ENCODE results near the gene HUS1B.
"Not testable (repeated sequence)": the region's sequence is repeated elsewhere in the genome, so short reads cannot be mapped to it uniquely, and the experiment has no call there.

The HUS1B gene

DNA sequence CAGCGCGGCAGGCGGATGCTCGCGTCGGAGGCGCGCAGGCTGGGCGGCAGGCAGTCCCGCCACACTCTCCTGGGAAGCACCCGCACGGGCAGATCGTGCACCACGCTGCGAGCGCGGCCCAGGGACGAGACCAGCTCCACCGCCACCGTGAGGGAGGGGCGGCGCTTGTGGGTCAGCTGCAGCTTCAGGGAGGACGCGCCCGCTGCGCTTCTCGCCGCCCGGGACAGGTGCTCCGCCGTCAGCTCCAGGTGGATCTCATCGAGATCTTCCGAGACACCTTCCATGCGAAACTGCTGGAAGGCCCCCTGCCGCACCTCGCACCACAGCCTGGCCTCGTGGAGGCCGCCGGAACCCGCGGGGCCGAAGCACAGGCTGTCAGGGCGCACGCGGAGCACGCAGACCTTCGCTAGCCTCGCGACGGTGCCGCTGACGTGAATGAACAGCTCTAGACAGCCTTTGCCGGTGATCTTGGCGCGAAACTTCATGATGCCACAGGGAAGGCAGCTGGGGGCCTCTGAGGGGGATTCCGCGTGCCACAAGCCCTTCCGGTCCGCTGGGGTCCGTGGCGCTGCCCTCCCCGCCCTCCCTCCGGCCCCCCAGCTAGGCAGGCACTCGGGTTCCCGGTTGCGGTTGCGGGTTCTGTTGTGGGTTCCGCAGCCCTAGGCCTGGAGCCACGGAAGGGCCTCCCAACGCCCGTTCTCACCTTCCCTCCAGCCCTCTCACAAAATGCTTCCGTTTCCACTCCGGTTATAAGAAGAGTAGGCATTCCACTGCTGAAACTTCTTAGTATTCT is at the start of gene HUS1B:
TSS of gene HUS1B (minus strand) at position 641 of the 793 bp plus-strand sequence. CDS start at position 485, 156 bp downstream.
- DNase-seq: no peak

DNA sequence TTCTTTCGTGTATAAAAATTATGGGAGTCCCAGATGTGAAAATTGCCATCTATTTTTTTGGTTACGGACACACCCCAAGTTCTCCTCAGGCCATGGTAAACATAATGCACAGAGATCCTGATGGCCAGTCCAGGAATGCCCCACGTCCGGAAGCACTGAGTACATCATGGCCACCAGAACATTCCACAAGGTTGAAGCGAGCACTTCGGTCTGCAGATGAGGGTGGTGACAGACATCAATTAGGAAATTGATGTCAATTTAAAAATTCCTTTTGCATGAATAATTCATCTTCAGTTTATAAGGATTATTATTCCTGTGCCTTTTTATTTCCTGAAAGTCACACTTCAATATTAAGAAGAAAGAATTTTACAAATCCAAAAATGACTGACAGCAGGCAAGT is 49.2 kb upstream of the HUS1B start:
- DNase-seq: no peak

DNA sequence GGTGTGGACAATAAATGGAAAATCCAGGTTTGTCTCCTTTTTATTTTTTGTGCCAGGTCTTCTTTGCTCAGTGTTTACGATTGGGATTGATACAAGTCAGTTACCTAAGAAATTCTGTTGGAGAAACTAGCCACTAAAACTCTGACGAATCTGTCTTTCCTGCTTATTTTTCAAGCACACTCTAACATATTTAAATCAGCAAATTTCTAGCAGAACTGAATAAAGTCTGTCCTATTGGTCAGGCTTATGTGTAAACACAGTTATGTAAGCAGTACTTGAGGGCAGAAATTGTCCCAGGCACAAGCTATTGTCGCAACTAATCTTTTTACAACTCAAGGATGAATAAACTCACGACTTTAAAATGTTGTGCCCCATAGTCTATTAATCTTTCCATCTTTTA is 48.1 kb upstream of the HUS1B start:
- DNase-seq: no peak

GRCh38 chr6:704046-704445 is 47.1 kb upstream of the HUS1B start:
- no peak for DNase-seq

DNA sequence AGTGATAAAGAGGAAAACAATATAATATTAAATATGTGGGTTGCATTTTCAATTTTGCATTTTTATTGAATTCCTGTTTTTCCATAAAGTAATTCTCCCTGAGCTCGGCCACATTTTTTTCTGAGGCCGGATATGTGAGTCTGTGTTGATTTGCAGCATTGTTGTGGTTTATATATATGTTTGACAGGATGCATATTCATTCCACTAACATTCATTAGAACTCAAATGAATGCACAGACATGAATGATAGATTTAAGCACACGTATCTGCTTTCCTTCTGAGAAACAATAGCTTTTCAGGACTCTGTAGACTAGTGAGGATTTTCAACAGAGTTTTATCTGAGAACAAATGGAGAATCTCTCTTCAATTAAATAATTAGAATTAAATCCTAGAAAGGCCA is 46.7 kb upstream of the HUS1B start:
- DNase-seq: no peak

- DNase-seq: no peak
Observed at GRCh38 chr6:701700-702479, 45.0 kb upstream of the HUS1B start.

DNA sequence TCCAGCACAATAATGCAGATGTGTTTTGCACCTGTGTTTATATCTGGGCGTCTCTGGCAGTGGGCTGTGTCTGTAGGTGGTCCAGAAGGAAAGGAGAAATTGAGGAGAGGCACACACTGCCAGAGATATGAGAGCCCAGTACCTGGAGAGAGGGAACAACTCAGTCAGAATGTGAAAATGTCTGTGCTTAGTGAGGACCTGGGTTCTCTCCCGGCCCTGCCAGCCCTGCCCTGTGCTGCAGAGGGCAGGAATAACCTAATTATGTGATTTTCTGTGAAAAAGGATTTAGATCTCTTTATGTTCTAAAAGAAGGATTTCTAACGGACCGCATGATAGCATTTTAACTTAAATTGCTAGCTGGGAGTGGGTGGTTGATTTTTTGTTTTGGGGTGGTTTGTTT is 44.3 kb upstream of the HUS1B start:
- DNase-seq: no peak

GRCh38 chr6:700490-700889 is 43.6 kb upstream of the HUS1B start:
- no peak for DNase-seq

DNA sequence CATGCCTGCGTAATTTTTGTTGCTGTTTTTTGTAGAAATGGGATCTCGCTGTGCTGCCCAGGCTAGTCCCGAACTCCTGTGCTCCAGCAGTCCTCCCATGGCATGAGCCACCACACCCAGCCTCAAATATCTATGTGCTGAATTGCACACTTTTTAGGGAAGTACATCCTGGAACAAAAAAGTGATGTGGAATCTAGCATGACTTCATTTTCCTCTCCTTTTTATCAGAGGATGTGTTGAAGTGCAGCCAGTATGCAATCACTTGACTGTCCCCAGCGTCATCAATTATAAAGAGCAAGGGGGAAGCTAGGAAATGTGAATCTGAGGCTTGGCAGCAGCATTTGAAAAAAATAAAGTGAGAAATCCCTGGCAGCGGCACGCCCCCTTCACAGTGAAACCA is 42.4 kb upstream of the HUS1B start:
- no peak for DNase-seq

DNA sequence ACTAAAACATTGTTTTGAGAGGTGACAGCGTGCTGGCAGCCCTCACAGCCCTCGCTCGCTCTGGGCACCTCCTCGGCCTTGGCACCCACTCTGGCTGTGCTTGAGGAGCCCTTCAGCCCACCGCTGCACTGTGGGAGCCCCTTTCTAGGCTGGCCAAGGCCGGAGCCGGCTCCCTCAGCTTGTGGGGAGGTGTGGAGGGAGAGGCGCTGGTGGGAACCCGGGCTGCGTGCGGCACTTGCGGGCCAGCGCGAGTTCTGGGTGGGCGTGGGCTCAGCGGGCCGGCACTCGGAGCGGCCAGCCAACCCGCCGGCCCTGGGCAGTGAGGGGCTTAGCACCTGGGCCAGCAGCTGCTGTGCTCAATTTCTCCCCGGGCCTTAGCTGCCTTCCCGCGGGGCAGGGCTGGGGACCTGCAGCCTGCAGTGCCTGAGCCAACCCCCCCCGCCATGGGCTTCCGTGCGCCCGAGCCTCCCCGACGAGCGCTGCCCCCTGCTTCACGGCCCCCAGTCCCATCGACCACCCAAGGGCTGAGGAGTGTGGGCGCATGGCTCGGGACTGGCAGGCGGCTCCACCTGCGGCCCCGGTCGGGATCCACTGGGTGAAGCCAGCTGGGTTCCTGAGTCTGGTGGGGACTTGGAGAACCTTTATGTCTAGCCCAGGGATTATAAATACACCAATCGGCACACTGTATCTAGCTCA is 37.7 kb upstream of the HUS1B start:
- DNase-seq: not testable (repeated sequence)

DNA sequence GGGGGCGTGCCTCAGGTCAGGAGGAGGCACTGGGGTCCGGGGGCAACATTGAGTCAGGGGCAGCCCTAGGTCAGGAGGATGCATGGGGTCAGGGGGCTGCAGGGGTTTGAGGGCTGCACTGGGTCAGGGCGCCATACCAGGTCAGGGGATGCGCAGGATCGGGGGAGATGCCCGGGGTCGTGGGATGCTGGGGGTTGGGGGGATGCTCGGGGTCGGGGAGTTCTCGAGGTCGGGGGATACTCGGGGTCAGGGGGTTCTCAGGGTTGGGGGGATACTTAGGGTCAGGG is 36.8 kb upstream of the HUS1B start:
- no peak for DNase-seq

GRCh38 chr6:692858-693722 is 36.2 kb upstream of the HUS1B start, which contains the start of gene EXOC2:
Gene EXOC2 (minus strand): TSS chr6:693139. CDS start chr6:637818, 55,321 bp downstream.
- DNase-seq: peak; percentile 90

GRCh38 chr6:692356-692851 is 35.5 kb upstream of the HUS1B start:
- DNase-seq: peak; percentile 87

DNA sequence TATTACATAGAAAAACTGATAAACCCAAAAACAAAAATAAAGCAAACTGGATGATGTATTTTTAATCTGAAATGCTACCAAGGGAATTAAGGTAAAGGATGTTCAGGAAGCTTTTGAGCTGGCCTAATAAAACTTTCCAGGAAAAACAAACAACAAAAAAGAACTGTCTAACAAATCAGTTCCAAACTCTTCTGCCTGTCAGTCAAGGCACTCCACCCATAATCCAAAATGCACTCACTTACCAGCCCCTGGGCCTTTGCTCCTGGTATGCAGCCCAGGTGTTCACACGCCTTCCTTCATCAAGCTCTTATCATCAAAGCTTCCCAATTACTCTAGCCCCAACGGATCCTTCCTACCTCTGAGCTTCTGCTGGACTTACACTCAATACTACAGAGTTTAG is 32.3 kb upstream of the HUS1B start:
- DNase-seq: no peak

DNA sequence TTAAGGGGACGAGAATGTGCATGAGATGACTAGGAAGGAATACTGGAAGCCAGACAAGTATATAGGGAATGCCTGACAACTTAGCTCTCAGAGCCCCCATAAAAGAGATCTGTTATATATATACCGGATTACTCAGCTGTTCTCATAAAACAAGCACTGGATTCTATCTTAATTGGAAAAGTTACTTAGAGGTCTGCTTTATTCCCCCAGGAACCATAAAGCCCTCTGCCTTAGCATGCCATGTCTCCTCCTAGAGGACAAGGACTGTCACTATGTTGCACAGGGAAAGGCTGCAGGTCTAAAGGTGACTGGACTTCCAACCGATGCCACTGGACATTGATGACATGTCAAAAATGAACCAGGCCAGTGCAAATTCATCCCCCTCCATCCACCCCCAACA is 29.6 kb upstream of the HUS1B start:
- DNase-seq: no peak

DNA sequence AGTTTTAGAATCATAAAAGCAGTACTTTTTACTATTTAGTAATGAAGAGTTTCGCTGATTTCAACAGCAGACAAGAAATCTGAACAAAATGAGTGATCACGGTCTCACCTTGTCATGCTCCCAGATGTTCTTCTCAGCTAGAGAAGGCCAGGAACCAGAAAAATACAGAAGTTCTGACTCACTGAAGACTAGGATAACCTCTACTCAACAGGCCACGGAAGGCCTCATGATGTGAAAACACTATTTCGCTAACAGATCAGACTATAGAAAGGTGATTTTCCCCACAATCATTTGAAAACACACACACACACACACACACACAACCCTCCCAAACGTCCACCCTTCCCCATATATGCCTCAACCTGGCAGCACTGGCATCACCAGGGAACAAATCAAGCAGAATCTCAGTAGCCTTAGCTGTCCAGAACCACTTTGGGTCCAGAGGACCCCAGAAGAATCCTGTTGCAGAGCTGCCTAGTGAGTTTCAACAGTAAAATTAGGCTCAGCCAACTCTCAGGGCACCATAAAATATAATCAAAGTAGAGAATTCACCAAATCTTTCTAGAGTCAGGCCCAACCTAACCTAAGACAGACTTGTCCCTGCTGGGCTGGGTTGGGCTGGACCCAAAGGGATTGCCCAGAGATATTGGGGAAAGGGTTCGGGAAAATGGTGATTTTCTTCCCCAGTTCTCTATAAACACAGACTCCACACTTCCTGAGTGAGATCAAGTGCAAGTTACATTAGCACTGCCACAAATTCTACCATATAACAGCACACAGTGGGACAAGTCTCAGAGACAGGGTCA is 28.1 kb upstream of the HUS1B start:
- DNase-seq: peak; percentile 56

GRCh38 chr6:683742-684440 is 27.0 kb upstream of the HUS1B start:
- peak; percentile 14 for DNase-seq

GRCh38 chr6:680666-681340 is 23.9 kb upstream of the HUS1B start:
- DNase-seq: no peak

GRCh38 chr6:680251-680650 is 23.4 kb upstream of the HUS1B start:
- DNase-seq: no peak

- no peak for DNase-seq
Observed at GRCh38 chr6:679282-679681, 22.4 kb upstream of the HUS1B start.
